Sigmoid colon (tissue), 7 donors: ENCODE measurements around the gene PRKG1. TPM values are rescaled to one million over a fixed set of nuclear protein-coding genes. Genes with fewer than 3 reads are reported as not detected.

Experiments used
- DNase-seq: peaks from one replicate; pipeline ENCODE4 v3.0.0-alpha.2; 2019
- H3K27ac ChIP-seq, 4 donors: fragments of 200-600 bp; sonication (generic); one replicate each; pipeline ENCODE4 v1.5.1; 2016 to 2019; ENCODE audit warnings: mild to moderate bottlenecking in 1 of 4
- H3K27me3 ChIP-seq, 3 donors: fragments of 200-600 bp; sonication (generic); one replicate each; pipeline ENCODE4 v1.5.1; 2019; ENCODE audit warnings: mild to moderate bottlenecking in 1 of 3
- H3K36me3 ChIP-seq, 4 donors: fragments of 200-600 bp; sonication (generic); one replicate each; pipeline ENCODE4 v1.5.1; 2016 to 2019
- H3K4me1 ChIP-seq, 4 donors: fragments of 200-600 bp; sonication (generic); one replicate each; pipeline ENCODE4 v1.5.1; 2017 to 2019
- H3K4me3 ChIP-seq, 4 donors: fragments of 200-600 bp; sonication (generic); one replicate each; pipeline ENCODE4 v1.5.1; 2017 to 2019; ENCODE audit warnings: mild to moderate bottlenecking in 2 of 4, moderate library complexity in 1 of 4
- H3K9me3 ChIP-seq, 4 donors: fragments of 200-600 bp in 3 of 4; sonication (generic) in 3 of 4; one replicate each; pipeline versions ENCODE4 v1.5.1 to v1.6.1; 2013 to 2019
- CTCF ChIP-seq, 4 experiments: fragments of 450-650 bp in 3 of 4; fragments of 200-600 bp in 1 of 4; IDR thresholded peaks; one replicate each; pipeline ENCODE4 v1.5.1; 2016 to 2019; ENCODE audit warnings: antibody characterized with exemption in 4 of 4, mild to moderate bottlenecking in 3 of 4, moderate library complexity in 2 of 4
- EP300 ChIP-seq, 4 donors: sonication (generic); formaldehyde crosslinking; IDR thresholded peaks; one replicate each; pipeline ENCODE4 v1.6.1; 2017; ENCODE audit warnings: antibody characterized with exemption in 4 of 4
- POLR2A ChIP-seq, 2 donors: fragments of 450-650 bp; IDR thresholded peaks; one replicate each; pipeline ENCODE4 v1.6.1; 2016; ENCODE audit warnings: antibody characterized with exemption in 2 of 2, mild to moderate bottlenecking in 2 of 2, moderate library complexity in 2 of 2
- POLR2AphosphoS5 ChIP-seq, 4 donors: sonication (generic); formaldehyde crosslinking; IDR thresholded peaks; one replicate each; pipeline ENCODE4 v1.6.1; 2017; ENCODE audit warnings: antibody characterized with exemption in 4 of 4
- WGBS, 2 donors: extraction: QIAGEN DNeasy Blood & Tissue Kit; methylation state at CpG; one replicate each; pipeline ENCODE4 v1.1.7; 2013; 5-methylcytosine and 5-hydroxymethylcytosine counted together
- intact Hi-C: fragments of 100-400 bp; cut with DNase I; formaldehyde crosslinking; loops from one replicate; pipeline ENCODE4 v1.15.1; 2023
- polyA plus RNA-seq, 3 donors: library from polyadenylated mRNA; stranded (reverse); fragments of 200-250 nt; gene quantifications; one replicate each; pipeline ENCODE4 v1.2.3, GENCODE V29; 2013
- total RNA-seq, 4 donors: library from RNA; depleted of rRNA; stranded (reverse); fragments of >200 nt; gene quantifications; one replicate each; pipeline ENCODE4 v1.1.0, GENCODE V29; 2016
- donor health status: healthy with polysubstance abuse.
- donor health status: Bipolar disorder and iron deficiency.
- donor health status: healthy.

PRKG1 gene
- total and polyA plus RNA-seq, 7 donors, result 3.7 to 92.9 (median 60.2) TPM

GRCh38 chr10:52259426-52259812, 1185.1 kb downstream of the PRKG1 start:
- Histone ChIP-seq H3K27ac (no peak overlapping the region), H3K9me3 (no peaks in the 10 kb centered on the region), H3K4me1 (peaks cover 0 to 21% (median 11%) of the 10 kb centered on the region in 4 donors), H3K27me3 (no peaks in the 10 kb centered on the region), H3K36me3 (no peaks in the 10 kb centered on the region), H3K4me3 (no peak overlapping the region)
- intact Hi-C loops, result no loop called here
- no peak for DNase-seq
- no peak for TF ChIP-seq POLR2A (IDR thresholded peaks at IDR 0.05)
- no peak for TF ChIP-seq EP300 (IDR thresholded peaks at IDR 0.05)
- TF ChIP-seq POLR2AphosphoS5 (IDR thresholded peaks at IDR 0.05), result no peak
- TF ChIP-seq CTCF (IDR thresholded peaks at IDR 0.05), result no peak
- 59 to 80% methylated on average over 2 of the region's 2 CpGs for WGBS, 2 donors

- peaks cover 0 to 21% (median 11%) of the 10 kb centered on the region in 4 donors for H3K4me1 ChIP-seq
- intact Hi-C loops, result no loop called here
- H3K27ac ChIP-seq, result no peak overlapping the region
- H3K9me3 ChIP-seq, result no peaks in the 10 kb centered on the region
- no peaks in the 10 kb centered on the region for H3K36me3 ChIP-seq
- H3K4me3 ChIP-seq, result no peak overlapping the region
- no peak for DNase-seq
- no peak for TF ChIP-seq EP300 (IDR thresholded peaks at IDR 0.05)
- no peak for TF ChIP-seq POLR2AphosphoS5 (IDR thresholded peaks at IDR 0.05)
- no peak for TF ChIP-seq CTCF (IDR thresholded peaks at IDR 0.05)
- TF ChIP-seq POLR2A (IDR thresholded peaks at IDR 0.05), result no peak
- H3K27me3 ChIP-seq, result no peaks in the 10 kb centered on the region
- 90 to 92% methylated on average over 1 of the region's 1 CpG for WGBS, 2 donors
Observed at GRCh38 chr10:52261362-52261761, 1187.1 kb downstream of the PRKG1 start.

GRCh38 chr10:52265131-52265926, 1191.0 kb downstream of the PRKG1 start:
- intact Hi-C loops, result no loop called here
- no peaks in the 10 kb centered on the region for H3K4me1 ChIP-seq
- no peaks in the 10 kb centered on the region for H3K27me3 ChIP-seq
- no peak overlapping the region for H3K27ac ChIP-seq
- 90 to 92% methylated on average over 3 of the region's 3 CpGs for WGBS, 2 donors
- no peaks in the 10 kb centered on the region for H3K36me3 ChIP-seq
- H3K4me3 ChIP-seq, result no peak overlapping the region
- H3K9me3 ChIP-seq, result no peaks in the 10 kb centered on the region
- TF ChIP-seq EP300 (IDR thresholded peaks at IDR 0.05) (no peak), CTCF (IDR thresholded peaks at IDR 0.05) (no peak), POLR2AphosphoS5 (IDR thresholded peaks at IDR 0.05) (no peak), POLR2A (IDR thresholded peaks at IDR 0.05) (no peak)
- DNase-seq, result no peak

- 76 to 87% methylated on average over 1 of the region's 1 CpG for WGBS, 2 donors
- intact Hi-C loops, result no loop called here
- no peaks in the 10 kb centered on the region for H3K9me3 ChIP-seq
- no peaks in the 10 kb centered on the region for H3K4me1 ChIP-seq
- H3K27ac ChIP-seq, result no peak overlapping the region
- peaks cover 0 to 9% (median 0%) of the 10 kb centered on the region in 4 donors for H3K36me3 ChIP-seq
- H3K27me3 ChIP-seq, result no peaks in the 10 kb centered on the region
- no peak for DNase-seq
- no peak overlapping the region for H3K4me3 ChIP-seq
- TF ChIP-seq CTCF (IDR thresholded peaks at IDR 0.05) (no peak), POLR2A (IDR thresholded peaks at IDR 0.05) (no peak), EP300 (IDR thresholded peaks at IDR 0.05) (no peak), POLR2AphosphoS5 (IDR thresholded peaks at IDR 0.05) (no peak)
Observed at GRCh38 chr10:52266858-52267257, 1192.6 kb downstream of the PRKG1 start.
